ENCODE data around the gene COL4A5.

GRCh38 chrX:108726748-108727147 lies 287.1 kb downstream of the COL4A5 start:
- TF ChIP-seq CTCF (IDR thresholded peaks at IDR 0.05; ENCODE audit: low read depth, low read length, missing input control) (no peak), TAF1 (conservative IDR thresholded peaks at IDR 0.05) (no peak), REST (IDR thresholded peaks at IDR 0.05) (no peak), RXRA (IDR thresholded peaks at IDR 0.05) (no peak), MAX (IDR thresholded peaks at IDR 0.05) (no peak), RAD21 (IDR thresholded peaks at IDR 0.05) (no peak), JUND (IDR thresholded peaks at IDR 0.05) (no peak), YY1 (IDR thresholded peaks at IDR 0.05) (no peak)
- TF ChIP-seq, protein P1, sequence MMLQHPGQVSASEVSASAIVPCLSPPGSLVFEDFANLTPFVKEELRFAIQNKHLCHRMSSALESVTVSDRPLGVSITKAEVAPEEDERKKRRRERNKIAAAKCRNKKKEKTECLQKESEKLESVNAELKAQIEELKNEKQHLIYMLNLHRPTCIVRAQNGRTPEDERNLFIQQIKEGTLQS (IDR thresholded peaks at IDR 0.05) = no peak
